CD4-positive, alpha-beta T cell treated with Interleukin-15 for 4 hours (primary cell): Measurements from ENCODE around the gene FAM83D.

Experiments used
- DNase-seq: peaks from one replicate; pipeline ENCODE4 v3.0.0-alpha.2; 2020; ENCODE audit warnings: low spot score

The FAM83D gene

GRCh38 chr20:38926142-38926933 is at the start of gene FAM83D:
TSS of gene FAM83D (plus strand) at chr20:38926417. CDS start at chr20:38926443, 26 bp downstream.
- peak; percentile 96 for DNase-seq

GRCh38 chr20:38877483-38877882 is 48.7 kb upstream of the FAM83D start:
- no peak for DNase-seq

- no peak for DNase-seq
Observed at GRCh38 chr20:38878866-38879265, 47.4 kb upstream of the FAM83D start.

- no peak for DNase-seq
Observed at GRCh38 chr20:38880952-38881735, 45.1 kb upstream of the FAM83D start.

DNA sequence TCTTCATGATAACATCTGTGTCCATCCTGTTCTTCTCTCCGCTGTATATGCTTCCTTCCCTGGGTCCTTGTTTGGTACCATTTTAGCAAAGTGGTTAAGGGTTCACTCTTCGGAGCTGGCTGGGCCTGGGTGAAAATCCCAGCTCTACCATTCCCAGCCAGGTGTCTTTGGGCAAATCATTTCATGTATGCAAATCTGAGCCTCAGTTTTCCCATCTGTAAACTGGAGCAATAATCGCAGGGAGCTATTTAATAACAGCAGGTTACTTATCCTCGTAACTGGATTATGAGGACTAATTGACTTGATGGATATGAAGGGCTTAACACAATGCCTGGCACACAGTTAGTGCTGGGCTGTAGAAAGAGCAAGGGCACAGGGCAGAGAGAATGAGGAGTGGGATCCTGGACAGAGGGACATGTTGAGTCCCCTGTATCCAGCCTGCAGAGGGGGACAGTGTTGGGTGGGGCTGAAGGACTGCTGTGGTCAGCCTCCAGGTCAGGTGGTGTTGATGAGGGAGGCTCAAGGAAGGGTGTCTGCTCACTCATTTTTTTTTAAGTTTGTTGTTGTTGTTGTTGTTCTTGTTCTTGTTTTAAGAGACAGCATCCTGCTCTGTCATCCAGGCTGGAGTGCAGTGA is 44.3 kb upstream of the FAM83D start:
- no peak for DNase-seq

DNA sequence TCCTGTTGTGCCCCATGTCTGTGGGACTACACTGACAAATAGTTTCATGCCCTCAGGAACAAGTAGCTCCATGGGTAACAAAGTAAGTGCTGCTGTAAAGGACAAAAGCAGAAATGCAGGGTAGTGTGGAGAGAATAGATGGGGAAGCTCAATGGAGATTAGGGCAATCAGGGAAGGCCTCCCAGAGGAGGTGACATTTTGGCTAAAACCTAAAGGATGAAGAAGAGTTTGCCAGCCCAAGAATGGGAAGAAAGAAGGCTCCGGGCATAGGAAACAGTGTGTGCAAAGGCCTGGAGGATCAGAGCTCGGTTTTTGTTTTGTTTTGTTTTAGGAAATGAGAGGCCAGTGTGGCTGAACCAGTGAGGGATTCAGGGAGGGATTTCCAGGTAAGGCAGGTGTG is 43.6 kb upstream of the FAM83D start:
- DNase-seq = no peak

- DNase-seq = no peak
Observed at GRCh38 chr20:38883081-38883980, 42.9 kb upstream of the FAM83D start.

DNA sequence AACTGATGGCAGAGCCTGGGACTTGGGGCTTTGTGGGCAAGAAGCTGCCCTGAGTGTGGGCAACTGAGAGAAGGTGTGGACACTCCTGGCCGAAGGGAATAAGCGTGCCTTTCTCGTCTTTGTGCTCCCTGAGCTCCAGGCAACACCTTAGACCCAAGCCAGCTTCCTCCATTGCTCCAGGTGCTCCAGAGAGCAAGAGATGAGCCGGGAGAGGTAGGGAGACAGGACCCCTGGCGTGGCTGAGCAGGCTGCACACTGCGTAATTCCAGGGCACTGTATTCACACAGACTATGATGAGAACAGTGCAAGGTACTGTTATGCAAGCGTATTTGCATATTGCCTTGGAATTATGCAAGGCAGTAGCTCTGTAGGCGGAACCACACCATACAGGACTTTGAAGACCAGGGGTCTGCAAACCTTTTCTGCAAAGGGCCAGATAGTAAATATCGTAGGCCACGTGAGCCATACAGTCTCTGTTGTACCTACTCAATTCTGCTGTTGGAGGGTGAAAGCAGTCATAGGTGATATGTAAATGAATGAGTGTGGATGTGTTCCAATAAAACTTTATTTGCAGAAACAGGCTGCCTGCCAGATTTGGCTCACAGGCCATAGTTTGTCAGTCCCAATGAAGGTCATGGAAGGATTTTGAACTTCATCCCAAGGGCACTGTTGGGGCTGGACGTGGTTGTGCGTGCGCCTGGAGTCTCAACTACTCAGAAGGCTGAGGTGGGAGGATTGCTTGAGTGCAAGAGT is 42.1 kb upstream of the FAM83D start:
- no peak for DNase-seq

DNA sequence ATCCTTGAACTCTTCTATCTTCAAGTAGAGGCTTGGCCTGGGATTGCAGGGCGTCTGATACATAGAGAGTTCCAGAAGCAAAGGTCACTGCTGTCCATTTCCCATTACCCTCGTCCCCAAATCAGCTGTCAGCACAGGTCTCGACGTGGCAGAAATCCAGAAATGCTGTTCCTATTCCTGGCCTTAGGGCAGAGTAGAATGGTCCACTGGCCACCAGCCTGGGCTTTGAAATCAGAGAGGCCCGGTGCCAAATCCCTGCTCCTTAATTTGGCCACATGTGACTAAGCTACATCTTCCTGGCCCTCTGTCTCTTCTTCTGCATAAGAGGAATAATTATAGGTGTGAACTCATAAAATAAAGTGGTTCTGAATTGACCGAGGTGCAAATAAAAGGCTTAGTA is 40.9 kb upstream of the FAM83D start:
- no peak for DNase-seq

- no peak for DNase-seq
Observed at GRCh38 chr20:38888059-38888831, 38.0 kb upstream of the FAM83D start.

DNA sequence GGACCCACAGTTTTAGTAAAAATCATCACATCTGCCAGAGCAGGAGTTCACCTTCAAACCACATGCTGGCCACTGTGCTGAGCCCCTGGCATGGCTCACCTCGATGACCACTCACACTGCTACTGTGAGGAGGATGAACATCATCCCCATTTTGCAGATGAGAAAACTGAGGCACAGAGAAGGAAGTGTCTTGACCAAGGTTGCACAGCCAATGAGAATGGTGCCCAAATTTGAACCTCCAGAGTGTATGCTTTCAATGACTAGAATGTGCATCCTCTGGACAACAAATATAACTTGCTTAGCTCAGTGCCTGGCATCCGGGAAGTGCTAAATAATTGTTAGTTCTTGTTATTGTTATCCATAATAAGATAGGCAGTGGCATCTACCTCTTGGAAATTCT is 37.2 kb upstream of the FAM83D start:
- no peak for DNase-seq

GRCh38 chr20:38889792-38890496 is 36.3 kb upstream of the FAM83D start:
- no peak for DNase-seq

DNA sequence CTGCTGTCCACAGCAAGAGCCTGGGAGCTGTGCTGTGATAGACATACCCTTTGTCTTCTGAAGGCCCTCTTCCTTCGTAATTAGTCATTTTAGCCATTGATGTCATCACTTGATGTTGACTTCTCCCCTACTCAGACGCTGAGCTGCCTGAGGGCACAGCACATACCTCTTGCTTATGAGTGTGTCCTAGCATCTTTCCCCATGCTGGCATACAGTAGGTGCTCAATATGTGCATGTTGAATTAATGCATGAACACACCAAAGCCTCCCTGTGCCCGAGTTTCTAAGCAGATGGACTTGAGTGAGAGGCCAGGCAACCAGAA is 35.8 kb upstream of the FAM83D start:
- DNase-seq = no peak

GRCh38 chr20:38892091-38892981 is 33.9 kb upstream of the FAM83D start:
- DNase-seq = no peak

DNA sequence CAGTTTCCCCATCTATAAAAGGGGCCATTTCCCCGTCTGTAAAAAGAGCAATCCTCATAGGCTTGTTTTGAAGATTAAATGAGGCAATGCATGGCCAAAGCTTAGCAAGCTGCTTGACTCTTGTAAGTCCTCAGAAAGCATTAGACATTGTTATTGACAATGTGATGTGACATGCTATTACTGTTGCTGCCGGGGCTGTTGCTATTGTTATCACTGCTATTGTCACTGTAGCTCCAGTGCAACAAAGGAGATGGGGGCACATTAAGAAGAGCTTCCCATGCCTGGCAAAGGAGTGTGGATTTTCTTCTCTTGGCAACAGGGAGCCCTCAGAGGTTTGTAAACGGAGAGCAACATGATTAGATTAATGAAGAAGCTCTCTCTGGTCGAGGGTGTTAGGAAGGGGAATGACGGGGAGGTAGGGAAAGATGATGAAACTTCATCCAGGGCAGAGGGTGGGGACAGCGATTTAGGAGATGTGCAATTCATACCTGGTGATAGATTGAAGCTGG is 33.1 kb upstream of the FAM83D start:
- no peak for DNase-seq

- peak; percentile 83 for DNase-seq
Observed at GRCh38 chr20:38893565-38894090, 32.6 kb upstream of the FAM83D start.

DNA sequence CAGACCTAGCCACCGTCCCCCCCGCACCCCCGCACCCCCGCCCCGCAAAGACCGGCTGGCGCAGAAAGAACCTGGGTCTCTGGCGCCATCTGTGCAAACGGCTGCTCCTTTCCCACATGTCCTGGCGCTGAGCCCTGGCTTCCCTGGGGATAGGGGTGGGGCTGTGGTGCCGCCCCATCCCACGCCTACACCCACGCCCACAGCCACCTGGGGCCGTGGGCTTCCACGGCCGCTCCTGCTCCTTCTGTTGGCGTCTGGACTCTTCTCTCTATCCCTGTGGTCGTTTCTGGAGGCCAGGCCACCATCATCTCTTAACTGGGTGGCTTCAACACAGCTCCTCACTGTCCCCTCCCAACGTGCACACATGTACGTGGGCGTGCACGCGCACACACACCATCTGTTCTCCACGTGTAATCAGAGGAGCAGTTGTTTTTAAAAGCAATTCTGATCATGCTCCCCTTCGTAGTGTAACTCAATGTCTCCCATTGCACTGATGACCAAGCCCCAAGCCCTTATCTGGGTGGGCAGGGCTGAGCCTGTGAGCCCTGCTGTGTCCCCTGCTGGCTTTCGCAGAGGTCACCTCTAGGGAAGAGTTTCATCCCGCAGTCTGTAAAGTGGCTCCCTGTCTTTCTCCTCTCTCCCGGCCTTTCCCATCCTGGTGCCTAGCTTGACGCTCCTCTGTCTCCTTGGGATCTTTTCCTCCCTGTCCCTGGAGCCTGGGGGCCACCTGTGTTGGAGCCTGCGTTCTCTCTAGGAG is 31.9 kb upstream of the FAM83D start:
- no peak for DNase-seq
